Neural crest cell (in vitro differentiated cells): Measurements from ENCODE around the gene HOXD8. TPM values are rescaled to one million over a fixed set of nuclear protein-coding genes. Genes with fewer than 3 reads are reported as not detected.
A peak's percentile ranks its signal among the peaks of the same experiment; 100 is the strongest.

ENCODE experiments used
- DNase-seq: peaks from one replicate; pipeline ENCODE4 v3.0.0; 2021; ENCODE audit warnings: low read depth, mixed read lengths, low spot score
- H3K27ac Mint-ChIP-seq: one replicate; pipeline ENCODE4 v1.8.0; 2021; ENCODE audit warnings: mild to moderate bottlenecking, mixed read lengths; ENCODE audit not compliant: unreplicated experiment
- H3K27me3 Mint-ChIP-seq: 2 replicates; pipeline ENCODE4 v1.8.0; 2021; ENCODE audit warnings: low read depth, mild to moderate bottlenecking, mixed read lengths
- H3K36me3 Mint-ChIP-seq: 2 replicates; pipeline ENCODE4 v1.8.0; 2021; ENCODE audit warnings: low read depth, mild to moderate bottlenecking, mixed read lengths
- H3K4me1 Mint-ChIP-seq: 2 replicates; pipeline ENCODE4 v1.8.0; 2021; ENCODE audit warnings: mixed read lengths
- H3K4me3 Mint-ChIP-seq: one replicate; pipeline ENCODE4 v1.8.0; 2021; ENCODE audit warnings: mild to moderate bottlenecking, mixed read lengths
- H3K9me3 Mint-ChIP-seq: 2 replicates; pipeline ENCODE4 v1.8.0; 2021; ENCODE audit warnings: mixed read lengths
- total RNA-seq: library from RNA; stranded (reverse); gene quantifications from 2 replicates; pipeline ENCODE4 v1.2.1, GENCODE V29; 2021
- TF ChIP-seq, protein P1 (sequence below): fragments of 200-600 bp; sonication (generic); conservative IDR thresholded peaks from 2 replicates; pipeline ENCODE4 v1.5.0; 2021; ENCODE audit warnings: antibody characterized with exemption, mild to moderate bottlenecking

Gene HOXD8
- total RNA-seq, 1 donor from 2014 or later: not detected

DNA sequence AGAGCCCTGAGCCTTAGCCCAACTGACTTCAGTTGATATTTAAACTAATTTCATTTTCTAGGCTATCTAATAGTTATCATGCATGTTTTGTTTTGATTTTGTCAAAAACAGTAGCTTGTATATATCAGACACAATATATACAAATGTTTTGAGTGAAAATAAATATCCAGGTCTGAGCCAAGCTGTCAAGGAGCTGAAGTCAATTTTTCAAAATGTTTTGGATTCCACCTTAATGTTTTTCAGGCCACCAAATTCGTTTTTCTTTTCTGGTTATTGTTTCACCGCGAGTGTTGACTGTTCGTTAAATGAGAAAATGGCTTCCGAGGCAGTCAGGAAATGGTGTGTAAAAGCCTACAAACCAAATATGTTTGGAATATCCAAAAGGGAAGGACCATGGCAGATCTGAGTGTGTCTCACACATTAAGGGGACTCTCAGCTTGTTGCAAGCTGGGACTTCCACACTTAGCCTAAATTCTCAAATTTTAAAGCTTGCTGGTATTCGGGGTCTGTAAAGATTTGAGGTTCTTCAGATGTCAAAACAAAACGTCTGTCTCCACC lies 27.1 kb upstream of the HOXD8 start:
- peaks cover 15% of the 10 kb centered on the region for H3K4me1 Mint-ChIP-seq
- no peak overlapping the region for H3K27ac Mint-ChIP-seq
- no peaks in the 10 kb centered on the region for H3K9me3 Mint-ChIP-seq
- TF ChIP-seq, protein P1, sequence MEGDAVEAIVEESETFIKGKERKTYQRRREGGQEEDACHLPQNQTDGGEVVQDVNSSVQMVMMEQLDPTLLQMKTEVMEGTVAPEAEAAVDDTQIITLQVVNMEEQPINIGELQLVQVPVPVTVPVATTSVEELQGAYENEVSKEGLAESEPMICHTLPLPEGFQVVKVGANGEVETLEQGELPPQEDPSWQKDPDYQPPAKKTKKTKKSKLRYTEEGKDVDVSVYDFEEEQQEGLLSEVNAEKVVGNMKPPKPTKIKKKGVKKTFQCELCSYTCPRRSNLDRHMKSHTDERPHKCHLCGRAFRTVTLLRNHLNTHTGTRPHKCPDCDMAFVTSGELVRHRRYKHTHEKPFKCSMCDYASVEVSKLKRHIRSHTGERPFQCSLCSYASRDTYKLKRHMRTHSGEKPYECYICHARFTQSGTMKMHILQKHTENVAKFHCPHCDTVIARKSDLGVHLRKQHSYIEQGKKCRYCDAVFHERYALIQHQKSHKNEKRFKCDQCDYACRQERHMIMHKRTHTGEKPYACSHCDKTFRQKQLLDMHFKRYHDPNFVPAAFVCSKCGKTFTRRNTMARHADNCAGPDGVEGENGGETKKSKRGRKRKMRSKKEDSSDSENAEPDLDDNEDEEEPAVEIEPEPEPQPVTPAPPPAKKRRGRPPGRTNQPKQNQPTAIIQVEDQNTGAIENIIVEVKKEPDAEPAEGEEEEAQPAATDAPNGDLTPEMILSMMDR: no peak
- H3K4me3 Mint-ChIP-seq: no peak overlapping the region
- H3K36me3 Mint-ChIP-seq: peaks cover 6% of the 10 kb centered on the region
- H3K27me3 Mint-ChIP-seq: peaks cover 98% of the 10 kb centered on the region
- no peak for DNase-seq

DNA sequence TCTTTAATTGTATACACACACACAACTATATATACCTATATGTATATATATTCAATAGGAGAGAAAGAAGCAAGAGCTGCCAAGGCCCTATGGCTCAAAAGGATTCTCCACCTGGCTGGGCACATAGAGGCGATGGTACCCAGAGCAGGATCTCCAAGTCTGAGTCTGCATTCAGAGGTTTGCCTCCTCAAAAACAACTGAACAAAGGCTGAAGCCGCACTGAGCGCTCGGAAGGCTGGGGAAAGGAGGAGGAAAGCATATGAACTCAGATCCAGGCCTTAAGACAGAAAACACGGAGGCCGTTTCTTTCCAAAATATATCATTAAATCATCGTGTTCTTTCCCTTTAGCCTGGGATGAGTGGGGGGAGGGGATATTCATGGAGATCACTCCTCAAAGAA lies 26.3 kb upstream of the HOXD8 start:
- Mint-ChIP-seq H3K27me3 (peaks cover 93% of the 10 kb centered on the region), H3K4me1 (peaks cover 9% of the 10 kb centered on the region), H3K4me3 (peak overlapping the region; percentile 55), H3K27ac (no peak overlapping the region), H3K9me3 (no peaks in the 10 kb centered on the region), H3K36me3 (peaks cover 4% of the 10 kb centered on the region)
- TF ChIP-seq, protein P1: no peak
- no peak for DNase-seq

DNA sequence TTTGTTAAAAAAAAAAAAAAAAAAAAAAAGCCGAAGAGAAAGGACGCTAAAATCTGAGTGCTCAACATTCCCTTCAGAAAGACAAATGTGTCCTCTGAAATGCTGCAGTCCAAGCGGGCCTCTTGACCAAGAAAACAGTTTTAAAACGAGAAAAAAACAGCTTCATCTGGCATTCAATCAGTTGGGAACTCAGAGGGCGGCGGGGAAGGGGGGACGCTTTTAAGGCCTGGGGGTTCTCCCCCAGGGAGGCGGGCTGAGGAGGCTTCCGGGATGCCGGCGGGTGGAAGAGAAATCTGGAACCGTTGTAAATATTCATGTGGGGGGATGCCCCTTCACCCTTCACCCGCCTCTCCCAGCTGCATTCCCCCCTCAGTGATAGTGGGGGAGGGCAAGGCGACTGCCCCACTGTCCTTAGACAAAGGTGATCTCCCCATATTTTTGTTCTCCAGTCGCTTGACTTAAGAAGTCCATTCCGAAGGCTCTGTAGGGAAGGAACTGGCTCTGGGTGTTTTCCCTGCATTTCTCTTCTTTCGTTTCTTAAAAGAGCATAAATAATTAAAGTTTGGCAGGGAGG lies 25.7 kb upstream of the HOXD8 start:
- Mint-ChIP-seq H3K4me1 (peaks cover 9% of the 10 kb centered on the region), H3K36me3 (peaks cover 4% of the 10 kb centered on the region), H3K9me3 (no peaks in the 10 kb centered on the region), H3K27me3 (peaks cover 93% of the 10 kb centered on the region), H3K27ac (no peak overlapping the region), H3K4me3 (no peak overlapping the region)
- no peak for DNase-seq
- TF ChIP-seq, protein P1: no peak

DNA sequence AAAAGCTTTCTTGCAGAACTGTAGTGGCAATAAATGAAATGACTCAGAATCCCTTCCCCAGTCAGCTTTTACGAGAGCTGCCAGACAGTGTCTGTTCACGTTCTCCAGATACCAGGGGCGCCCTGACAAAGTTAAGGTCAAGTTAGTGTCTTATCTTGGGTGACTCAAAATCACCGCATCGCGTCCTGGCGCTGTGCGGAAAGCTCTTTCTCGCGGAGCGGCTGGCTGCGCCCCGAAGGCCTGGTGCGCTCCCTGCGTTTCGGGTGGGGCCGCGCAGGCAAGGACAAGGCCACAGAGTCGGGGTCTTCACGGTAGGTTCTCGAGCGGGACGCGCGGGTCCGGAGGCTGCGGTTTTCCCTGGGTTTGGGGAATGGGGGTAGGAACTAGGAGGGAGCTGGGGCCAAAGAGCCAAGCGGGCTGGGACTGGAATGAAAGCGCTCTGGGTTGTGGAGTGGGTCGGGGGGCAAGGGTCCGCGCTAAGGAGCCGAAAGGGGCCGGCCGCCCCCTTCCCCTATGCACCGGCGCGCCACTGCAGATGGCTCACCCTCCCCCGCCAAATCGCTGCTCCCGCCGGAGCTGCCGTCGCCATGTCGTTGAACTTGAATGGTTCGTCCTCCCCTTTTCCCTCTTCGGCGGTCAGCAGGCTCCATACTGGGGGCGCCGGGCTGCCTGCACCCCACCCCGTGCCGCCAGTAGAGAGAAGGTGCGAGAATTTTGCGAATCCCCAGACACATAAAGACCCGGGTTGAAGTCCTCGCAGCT lies 25.0 kb upstream of the HOXD8 start:
- no peak for DNase-seq
- Mint-ChIP-seq H3K27ac (no peak overlapping the region), H3K4me3 (no peak overlapping the region), H3K9me3 (no peaks in the 10 kb centered on the region), H3K4me1 (peaks cover 12% of the 10 kb centered on the region), H3K27me3 (peaks cover 93% of the 10 kb centered on the region), H3K36me3 (peaks cover 4% of the 10 kb centered on the region)
- TF ChIP-seq, protein P1: no peak

DNA sequence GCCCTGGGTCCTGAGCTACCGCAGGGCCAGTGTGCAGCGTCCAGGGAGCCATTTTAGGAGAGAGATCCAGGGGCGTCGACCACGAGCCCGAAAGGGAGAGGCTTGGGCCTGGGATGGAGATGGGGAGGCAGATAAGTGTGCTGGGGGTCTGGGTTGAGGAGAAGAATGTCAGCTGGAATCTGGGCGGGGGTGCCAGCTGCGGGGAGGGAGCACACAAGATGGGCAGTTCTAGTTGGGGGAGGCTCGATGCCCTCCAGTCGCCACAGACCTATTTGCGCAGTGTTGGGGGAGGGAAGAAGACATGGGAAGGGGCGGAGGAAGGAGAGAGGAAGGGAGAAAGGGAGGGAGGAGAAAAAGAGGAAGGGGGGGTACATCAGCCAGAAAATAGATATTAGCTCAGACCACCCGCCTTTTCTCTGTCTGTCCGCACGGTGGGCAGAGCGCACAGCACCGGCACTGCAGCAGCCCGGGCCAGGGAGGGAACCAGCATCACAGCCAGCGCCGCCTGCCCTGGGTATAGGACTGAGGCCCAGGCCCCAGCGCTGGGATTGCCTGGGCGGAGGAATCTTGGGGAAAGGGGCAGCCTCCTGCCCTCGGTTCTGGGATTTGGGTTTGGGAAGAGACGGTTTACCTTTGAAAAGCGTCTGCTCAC lies 24.3 kb upstream of the HOXD8 start:
- Mint-ChIP-seq H3K27me3 (peaks cover 93% of the 10 kb centered on the region), H3K36me3 (peaks cover 4% of the 10 kb centered on the region), H3K9me3 (no peaks in the 10 kb centered on the region), H3K4me3 (no peak overlapping the region), H3K27ac (no peak overlapping the region), H3K4me1 (peaks cover 13% of the 10 kb centered on the region)
- TF ChIP-seq, protein P1: no peak
- no peak for DNase-seq
